Measurements from ENCODE around the gene PPME1. TPM values are rescaled to one million over a fixed set of nuclear protein-coding genes. Genes with fewer than 3 reads are reported as not detected.
A peak's percentile ranks its signal among the peaks of the same experiment; 100 is the strongest.
"Not testable (repeated sequence)": the region's sequence is repeated elsewhere in the genome, so short reads cannot be mapped to it uniquely, and the experiment has no call there.

Gene PPME1, protein sequence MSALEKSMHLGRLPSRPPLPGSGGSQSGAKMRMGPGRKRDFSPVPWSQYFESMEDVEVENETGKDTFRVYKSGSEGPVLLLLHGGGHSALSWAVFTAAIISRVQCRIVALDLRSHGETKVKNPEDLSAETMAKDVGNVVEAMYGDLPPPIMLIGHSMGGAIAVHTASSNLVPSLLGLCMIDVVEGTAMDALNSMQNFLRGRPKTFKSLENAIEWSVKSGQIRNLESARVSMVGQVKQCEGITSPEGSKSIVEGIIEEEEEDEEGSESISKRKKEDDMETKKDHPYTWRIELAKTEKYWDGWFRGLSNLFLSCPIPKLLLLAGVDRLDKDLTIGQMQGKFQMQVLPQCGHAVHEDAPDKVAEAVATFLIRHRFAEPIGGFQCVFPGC
- 10 to 100 TPM; 40.2 to 43.1 (median 41.1) TPM for polyA plus RNA-seq (ENCODE audit: insufficient read length in 3 of 3)
- long read RNA-seq, donor 1, transcript PPME1-201 (14 exons, 2,677 nt): major isoform, 10 of 10 reads
- long read RNA-seq, donor 1, partial matches to known transcripts: 0 of 10 reads
- long read RNA-seq, donor 1, other reads (novel, unspliced or antisense): 0 of 10 reads
- long read RNA-seq, donor 2, transcript PPME1-201 (14 exons, 2,677 nt): major isoform, 12 of 12 reads
- long read RNA-seq, donor 2, partial matches to known transcripts: 0 of 12 reads
- long read RNA-seq, donor 2, other reads (novel, unspliced or antisense): 0 of 12 reads
- long read RNA-seq, donor 3, partial matches to known transcripts: 9 of 15 reads
- long read RNA-seq, donor 3, other reads (novel, unspliced or antisense): 0 of 15 reads
- long read RNA-seq, donor 4, transcript PPME1-201 (14 exons, 2,677 nt): major isoform, 7 of 7 reads
- long read RNA-seq, donor 4, partial matches to known transcripts: 0 of 7 reads
- long read RNA-seq, donor 4, other reads (novel, unspliced or antisense): 0 of 7 reads
- long read RNA-seq, donor 5, partial matches to known transcripts: 0 of 5 reads
- long read RNA-seq, donor 5, other reads (novel, unspliced or antisense): 0 of 5 reads
- long read RNA-seq, donor 6, transcript PPME1-201 (14 exons, 2,677 nt): major isoform, 8 of 8 reads
- long read RNA-seq, donor 6, partial matches to known transcripts: 0 of 8 reads
- long read RNA-seq, donor 6, other reads (novel, unspliced or antisense): 0 of 8 reads
- long read RNA-seq, donor 7, full-length matches to known transcripts: 17 of 17 reads
- long read RNA-seq, donor 7, partial matches to known transcripts: 0 of 17 reads
- long read RNA-seq, donor 7, other reads (novel, unspliced or antisense): 0 of 17 reads
- long read RNA-seq, donor 8, transcript PPME1-201 (14 exons, 2,677 nt): major isoform, 6 of 12 reads
- long read RNA-seq, donor 8, partial matches to known transcripts: 5 of 12 reads
- long read RNA-seq, donor 8, other reads (novel, unspliced or antisense): 0 of 12 reads
- long read RNA-seq, donor 9, full-length matches to known transcripts: 8 of 16 reads
- long read RNA-seq, donor 9, partial matches to known transcripts: 8 of 16 reads
- long read RNA-seq, donor 9, other reads (novel, unspliced or antisense): 0 of 16 reads
- long read RNA-seq, donor 10, partial matches to known transcripts: 0 of 1 reads
- long read RNA-seq, donor 10, other reads (novel, unspliced or antisense): 0 of 1 reads
- long read RNA-seq, donor 11, partial matches to known transcripts: 0 of 4 reads
- long read RNA-seq, donor 11, other reads (novel, unspliced or antisense): 0 of 4 reads
- long read RNA-seq, donor 12, full-length matches to known transcripts: 15 of 26 reads
- long read RNA-seq, donor 12, partial matches to known transcripts: 11 of 26 reads
- long read RNA-seq, donor 12, other reads (novel, unspliced or antisense): 0 of 26 reads
- long read RNA-seq, donor 13, partial matches to known transcripts: 13 of 18 reads
- long read RNA-seq, donor 13, other reads (novel, unspliced or antisense): 0 of 18 reads
- long read RNA-seq, donor 14: 0 reads
- long read RNA-seq, donor 15, transcript PPME1-201 (14 exons, 2,677 nt): major isoform, 10 of 11 reads
- long read RNA-seq, donor 15, partial matches to known transcripts: 0 of 11 reads
- long read RNA-seq, donor 15, other reads (novel, unspliced or antisense): 0 of 11 reads
- long read RNA-seq, donor 16, transcript PPME1-201 (14 exons, 2,677 nt): major isoform, 5 of 5 reads
- long read RNA-seq, donor 16, partial matches to known transcripts: 0 of 5 reads
- long read RNA-seq, donor 16, other reads (novel, unspliced or antisense): 0 of 5 reads

DNA sequence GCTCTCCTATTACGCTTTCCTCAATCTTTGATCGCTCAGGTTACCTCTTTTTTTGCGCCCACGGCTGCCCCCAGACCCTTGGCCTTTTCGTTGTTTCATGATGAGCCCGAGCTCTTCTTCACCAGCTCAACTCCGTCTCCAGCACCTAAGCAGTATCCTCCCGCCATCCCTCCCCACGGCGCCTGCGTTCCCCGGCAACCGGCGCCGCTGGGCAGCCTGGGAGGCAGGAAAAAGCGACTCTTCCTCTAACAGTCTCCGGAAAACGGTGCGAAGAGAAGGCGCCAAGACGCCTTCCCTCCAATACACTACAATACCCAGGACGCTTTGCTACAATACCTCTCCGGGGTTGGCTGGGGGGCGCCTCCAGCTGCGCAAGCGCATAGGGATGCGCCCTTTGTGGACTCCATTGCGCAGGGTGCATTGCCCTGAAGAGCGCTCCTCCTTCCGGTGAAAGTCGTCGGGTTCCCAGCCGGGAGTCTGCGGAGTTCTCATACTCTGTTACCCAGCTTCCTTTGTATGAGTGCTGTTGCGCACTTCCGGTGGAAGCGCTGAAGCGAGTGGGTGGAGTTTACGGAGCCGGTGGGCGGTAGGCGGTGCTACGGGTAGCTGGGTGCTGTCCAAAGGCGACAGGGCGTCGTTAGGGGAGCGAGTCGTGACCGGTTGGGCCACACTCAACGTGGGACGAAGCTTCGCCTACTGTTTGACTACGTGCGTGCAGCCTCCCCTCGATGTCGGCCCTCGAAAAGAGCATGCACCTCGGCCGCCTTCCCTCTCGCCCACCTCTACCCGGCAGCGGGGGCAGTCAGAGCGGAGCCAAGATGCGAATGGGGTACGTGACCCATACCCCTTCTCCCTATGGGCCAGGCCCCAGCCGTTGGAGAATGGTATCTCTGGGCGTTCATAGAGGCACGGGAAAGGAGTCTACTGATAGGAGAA is at the start of gene PPME1, which contains the start of gene C2CD3:
Gene PPME1 (plus strand): TSS at position 596 of the 936 bp plus-strand sequence. CDS start 133 bp downstream, at position 729.
Gene C2CD3 (minus strand): TSS at position 309 of the 936 bp plus-strand sequence. CDS start 210 bp downstream, at position 99.
- peak; percentile 100 for DNase-seq

GRCh38 chr11:74121804-74122203 is 49.3 kb upstream of the PPME1 start:
- no peak for DNase-seq

DNA sequence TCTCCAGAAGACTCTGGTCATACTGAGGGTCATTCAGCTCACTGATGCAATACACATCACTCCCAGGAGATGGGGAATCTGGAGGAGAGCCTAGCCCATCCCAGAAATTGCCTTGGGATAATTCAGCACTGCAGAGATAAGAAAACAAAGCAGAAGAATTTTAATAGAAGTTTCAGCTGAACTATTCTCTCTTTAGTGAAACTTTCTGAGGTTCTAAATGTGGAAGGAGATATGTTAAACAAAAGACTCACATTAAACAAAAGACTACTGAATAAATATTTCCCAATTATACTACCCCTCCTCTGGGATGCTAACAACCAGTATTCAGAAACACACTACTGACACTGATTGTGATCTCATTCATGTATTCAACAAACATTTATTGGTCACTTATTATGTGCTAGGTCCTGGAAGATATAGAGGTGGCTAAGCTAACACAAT is 48.1 kb upstream of the PPME1 start:
- no peak for DNase-seq

DNA sequence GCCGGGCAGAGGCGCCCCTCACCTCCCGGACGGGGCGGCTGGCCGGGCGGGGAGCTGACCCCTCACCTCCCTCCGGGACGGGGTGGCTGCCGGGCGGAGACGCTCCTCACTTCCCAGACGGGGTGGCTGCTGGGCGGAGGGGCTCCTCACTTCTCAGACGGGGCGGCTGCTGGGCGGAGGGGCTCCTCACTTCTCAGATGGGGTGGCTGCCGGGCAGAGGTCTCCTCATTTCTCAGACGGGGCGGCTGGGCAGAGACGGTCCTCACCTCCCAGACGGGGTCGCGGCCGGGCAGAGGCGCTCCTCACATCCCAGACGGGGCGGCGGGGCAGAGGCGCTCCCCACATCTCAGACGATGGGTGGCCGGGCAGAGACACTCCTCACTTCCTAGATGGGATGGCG is 42.0 kb upstream of the PPME1 start:
- not testable (repeated sequence) for DNase-seq

- DNase-seq: no peak
Measured at GRCh38 chr11:74132833-74133232, 38.3 kb upstream of the PPME1 start.

GRCh38 chr11:74133436-74133835 is 37.7 kb upstream of the PPME1 start:
- DNase-seq: no peak

- DNase-seq: no peak
Measured at GRCh38 chr11:74134661-74135060, 36.4 kb upstream of the PPME1 start.

DNA sequence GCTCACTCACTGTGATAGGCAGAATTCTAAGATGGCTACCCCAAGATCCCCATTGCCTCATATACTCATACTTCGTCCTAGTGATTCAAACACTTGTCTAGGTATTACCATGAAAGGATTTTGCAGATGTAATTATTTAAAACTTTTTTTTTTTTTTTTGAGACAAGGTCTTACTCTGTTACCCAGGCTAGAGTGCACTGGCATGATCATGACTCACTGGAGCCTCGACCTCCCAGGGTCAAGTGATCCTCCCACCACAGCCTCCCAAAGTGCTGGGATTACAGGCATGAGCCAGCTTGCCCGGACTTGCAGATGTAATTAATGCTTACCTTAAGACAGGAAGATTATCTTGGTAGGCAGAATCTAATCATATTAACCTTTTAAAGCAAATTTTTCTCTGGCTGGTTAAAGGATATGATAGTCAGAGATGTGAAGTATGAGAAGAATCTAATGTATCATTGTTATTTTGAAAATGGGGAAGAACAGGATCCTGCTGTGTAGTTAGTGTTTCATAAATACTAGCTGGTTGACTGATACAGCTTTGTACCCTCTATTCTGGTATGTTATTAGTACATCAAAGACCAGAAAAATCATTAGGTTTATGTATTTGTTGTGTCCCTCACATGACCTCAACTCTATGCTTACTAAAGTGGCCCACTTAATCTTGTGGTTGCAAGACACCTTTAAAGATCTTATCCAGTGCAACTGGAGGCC is 35.8 kb upstream of the PPME1 start:
- DNase-seq: no peak

DNA sequence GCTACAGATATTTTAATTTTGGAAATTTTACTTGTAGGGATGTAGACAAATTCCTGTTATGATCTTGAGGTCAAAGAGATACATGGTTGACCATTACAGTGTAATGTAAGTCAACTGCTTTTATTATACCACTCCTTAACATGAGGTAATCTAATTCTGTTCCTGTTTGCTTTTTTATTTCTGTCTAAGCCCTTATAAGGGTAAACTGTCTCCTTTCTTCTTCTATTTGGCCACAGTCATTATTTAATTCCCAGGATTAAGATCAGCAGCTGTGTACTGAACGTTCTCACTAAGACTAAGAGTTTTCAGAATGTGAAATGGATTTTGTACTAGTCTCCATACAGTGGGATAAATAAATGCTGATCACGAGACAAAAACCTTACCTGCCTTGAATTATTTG is 33.1 kb upstream of the PPME1 start:
- DNase-seq: no peak

GRCh38 chr11:74138572-74138971 is 32.5 kb upstream of the PPME1 start:
- peak; percentile 2 for DNase-seq

DNA sequence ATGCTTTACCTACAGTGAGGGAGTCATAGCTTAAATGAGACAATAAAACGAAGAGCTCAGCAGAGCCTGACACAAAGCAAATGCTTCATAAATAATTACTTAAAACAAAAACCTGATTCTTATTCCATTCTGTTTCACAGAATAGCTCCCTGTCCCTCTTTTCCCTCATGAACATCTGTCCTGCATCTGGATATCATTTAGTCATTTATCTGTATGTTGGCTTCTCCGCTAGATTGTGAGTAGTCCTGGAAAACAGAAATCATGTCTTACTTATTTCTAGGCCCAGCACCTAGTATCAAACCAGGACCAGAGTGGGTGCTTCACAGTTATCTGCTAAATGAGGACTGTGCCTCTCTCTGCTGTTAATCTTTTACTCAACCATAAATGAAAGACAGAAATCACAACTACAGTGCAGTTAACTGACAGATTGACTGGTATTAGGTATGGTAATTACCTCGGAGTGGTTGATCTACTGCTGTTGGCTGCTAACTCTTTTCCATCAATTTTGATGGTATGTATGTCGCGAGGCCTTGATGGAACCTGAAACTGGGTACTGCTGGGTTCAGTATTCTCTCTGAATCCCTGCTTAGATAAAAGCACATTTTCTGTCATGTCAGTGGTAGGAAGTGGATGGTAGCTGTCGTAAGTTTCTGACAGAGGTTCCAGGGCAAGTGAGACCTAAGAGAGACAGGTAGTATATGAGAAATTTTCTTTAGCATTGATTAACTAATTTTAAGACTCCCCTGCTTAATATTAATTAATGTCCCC is 31.8 kb upstream of the PPME1 start:
- no peak for DNase-seq

- DNase-seq: not testable (repeated sequence)
Measured at GRCh38 chr11:74139919-74140431, 31.1 kb upstream of the PPME1 start.

DNA sequence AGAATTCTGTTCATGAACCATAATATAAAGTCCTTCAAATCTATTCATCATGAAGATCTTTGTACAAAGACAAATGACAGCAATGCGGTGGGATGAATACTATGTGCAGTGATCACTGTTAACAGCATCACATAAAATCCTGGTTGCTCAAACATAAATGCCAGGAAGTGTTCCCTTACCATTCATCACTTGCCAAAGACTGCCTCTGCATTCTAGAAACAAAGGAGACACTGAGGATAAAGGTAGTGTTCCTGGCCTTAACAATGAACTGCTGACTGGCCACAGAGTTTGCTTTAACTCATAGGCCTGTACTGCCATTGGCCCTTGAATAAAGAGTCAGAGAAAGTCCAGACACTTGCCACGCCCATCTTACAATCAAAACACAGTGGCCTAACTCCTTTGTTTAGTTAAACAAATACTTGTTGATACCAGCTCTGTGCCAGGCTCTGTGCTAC is 29.8 kb upstream of the PPME1 start:
- DNase-seq: no peak

GRCh38 chr11:74141908-74142307 is 29.2 kb upstream of the PPME1 start:
- DNase-seq: no peak

DNA sequence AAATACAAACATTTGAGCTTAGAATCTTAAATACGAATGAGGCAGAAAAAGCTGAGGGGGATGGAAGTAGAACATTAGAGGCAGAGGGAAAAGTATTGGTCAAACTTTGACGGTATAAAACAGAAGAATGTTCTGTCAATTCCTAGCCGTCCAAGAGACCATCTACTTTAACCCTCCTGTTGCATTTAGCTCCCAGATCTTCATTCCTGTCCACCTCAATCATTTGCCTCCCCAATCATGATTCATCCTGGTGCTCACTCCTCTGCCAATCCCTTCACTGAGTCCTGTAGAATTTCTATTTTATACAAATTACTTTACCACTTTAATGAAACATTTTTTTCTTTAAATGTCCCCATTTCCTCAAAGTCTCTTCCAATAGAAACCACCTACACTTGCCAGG is 28.5 kb upstream of the PPME1 start:
- no peak for DNase-seq

- DNase-seq: no peak
Measured at GRCh38 chr11:74144592-74144991, 26.5 kb upstream of the PPME1 start.
